ENCODE results near the gene FRYL.

The FRYL gene

GRCh38 chr4:48570646-48571220, 209.3 kb downstream of the FRYL start:
- in situ Hi-C loops (cut with MboI; ENCODE audit: low sequenced_read_pairs) = no loop called here

DNA sequence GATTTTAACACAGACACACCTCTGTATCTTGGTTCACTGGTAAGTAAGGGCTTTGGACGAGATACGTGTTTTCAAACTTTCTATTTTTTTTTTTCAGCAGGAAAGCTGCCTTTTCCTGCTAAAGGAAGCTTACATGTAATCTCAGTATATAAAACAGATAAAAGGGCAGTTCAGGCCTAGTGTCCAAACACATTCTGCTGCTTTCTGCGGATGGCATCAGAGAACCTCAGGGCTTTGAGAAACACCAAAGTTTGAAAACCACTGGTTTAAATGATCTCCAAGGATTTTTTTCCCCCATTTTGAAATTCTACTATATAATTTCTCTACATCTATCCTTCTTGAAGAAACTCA, 214.1 kb downstream of the FRYL start:
- in situ Hi-C loops (cut with MboI; ENCODE audit: low sequenced_read_pairs) = no loop called here

GRCh38 chr4:48565362-48566033, 214.6 kb downstream of the FRYL start:
- in situ Hi-C loops (cut with MboI; ENCODE audit: low sequenced_read_pairs) = no loop called here

- in situ Hi-C loops (cut with MboI; ENCODE audit: low sequenced_read_pairs) = no loop called here
Measured at GRCh38 chr4:48564151-48564550, 215.9 kb downstream of the FRYL start.

DNA sequence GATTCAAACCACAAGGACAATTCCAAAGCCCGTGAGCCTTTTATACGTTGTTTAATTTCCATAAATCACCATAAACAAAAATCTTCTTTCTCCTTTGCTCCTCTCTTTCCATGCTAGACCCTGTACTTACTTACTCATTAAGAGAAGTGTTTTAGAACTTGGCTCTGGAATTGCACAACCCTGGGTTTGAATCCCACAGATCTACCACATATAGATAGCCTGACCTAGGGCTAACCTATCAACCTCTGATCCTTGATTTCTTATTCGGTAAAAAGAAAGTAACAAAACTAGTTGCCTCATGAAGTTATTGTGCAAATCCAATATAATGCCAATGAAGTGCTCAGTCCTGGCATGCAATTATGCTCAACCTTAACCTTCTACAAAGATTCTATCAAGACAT, 221.3 kb downstream of the FRYL start:
- in situ Hi-C loops (cut with MboI; ENCODE audit: low sequenced_read_pairs) = no loop called here

DNA sequence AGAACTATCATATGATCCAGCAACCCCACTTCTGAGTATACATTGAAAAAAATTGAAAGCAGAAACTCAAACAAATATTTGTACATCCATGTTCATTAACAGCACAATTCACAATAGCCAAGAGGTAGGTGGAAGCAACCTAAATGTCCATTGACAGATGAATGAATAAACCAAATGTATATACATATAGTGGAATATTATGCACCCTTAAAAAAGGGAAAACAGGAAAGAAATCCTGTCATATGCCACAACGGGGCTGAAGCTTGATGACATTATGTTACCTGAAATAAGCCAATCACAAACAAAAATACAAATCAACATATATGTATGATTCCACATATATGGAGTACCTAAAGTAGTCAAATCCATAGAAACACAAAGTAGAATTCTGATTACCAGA, 222.1 kb downstream of the FRYL start:
- in situ Hi-C loops (cut with MboI; ENCODE audit: low sequenced_read_pairs) = no loop called here

DNA sequence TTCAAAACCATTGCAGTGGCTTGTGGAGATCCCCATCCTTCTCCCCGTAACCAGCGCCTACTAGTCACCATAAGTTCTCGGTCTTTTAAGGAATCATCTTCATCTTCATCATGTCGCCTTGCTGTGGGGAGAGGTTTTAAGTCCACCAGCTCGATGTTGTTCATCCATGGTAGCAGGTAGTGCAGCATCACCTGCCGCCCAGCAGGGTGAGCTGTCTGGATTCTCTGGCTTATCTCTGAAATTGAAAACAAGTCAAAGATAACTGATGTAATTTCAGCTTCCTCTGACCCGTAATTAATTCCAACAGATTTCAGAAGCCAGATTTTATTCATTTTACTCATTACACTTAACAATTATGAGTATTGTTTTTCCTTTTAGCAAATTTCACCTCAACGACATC, 222.6 kb downstream of the FRYL start:
- in situ Hi-C loops (cut with MboI; ENCODE audit: low sequenced_read_pairs) = no loop called here

GRCh38 chr4:48556268-48556667, 223.8 kb downstream of the FRYL start:
- in situ Hi-C loops (cut with MboI; ENCODE audit: low sequenced_read_pairs) = no loop called here

GRCh38 chr4:48554606-48555005, 225.5 kb downstream of the FRYL start:
- in situ Hi-C loops (cut with MboI; ENCODE audit: low sequenced_read_pairs) = no loop called here

GRCh38 chr4:48553720-48554119, 226.4 kb downstream of the FRYL start:
- in situ Hi-C loops (cut with MboI; ENCODE audit: low sequenced_read_pairs) = no loop called here

DNA sequence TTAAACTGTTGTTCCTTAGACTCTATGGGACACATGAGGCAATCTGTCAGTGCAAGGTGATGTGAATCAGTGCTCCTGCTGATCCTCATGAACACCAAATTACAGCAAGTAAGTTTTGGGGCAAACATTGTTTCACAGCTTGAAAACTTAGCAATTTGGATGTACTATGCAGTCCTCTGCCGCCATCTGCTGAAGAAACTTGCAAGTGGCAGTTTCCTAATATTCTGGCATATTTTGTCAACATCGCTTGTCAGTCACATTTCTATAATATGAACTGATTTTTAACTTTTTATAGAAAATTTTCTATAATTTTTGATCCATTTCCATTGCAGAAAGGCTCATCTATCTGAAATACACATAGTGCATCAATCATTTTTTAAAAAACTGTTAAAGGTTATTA, 233.7 kb downstream of the FRYL start:
- in situ Hi-C loops (cut with MboI; ENCODE audit: low sequenced_read_pairs) = loop anchor here (25.0 kb wide), 2 partner anchors 234 to 409 kb away; partner anchors contain the start of gene TXK

GRCh38 chr4:48543796-48544195, 236.3 kb downstream of the FRYL start:
- in situ Hi-C loops (cut with MboI; ENCODE audit: low sequenced_read_pairs) = loop anchor here (25.0 kb wide), 2 partner anchors 231 to 406 kb away; partner anchors contain the start of gene TXK

DNA sequence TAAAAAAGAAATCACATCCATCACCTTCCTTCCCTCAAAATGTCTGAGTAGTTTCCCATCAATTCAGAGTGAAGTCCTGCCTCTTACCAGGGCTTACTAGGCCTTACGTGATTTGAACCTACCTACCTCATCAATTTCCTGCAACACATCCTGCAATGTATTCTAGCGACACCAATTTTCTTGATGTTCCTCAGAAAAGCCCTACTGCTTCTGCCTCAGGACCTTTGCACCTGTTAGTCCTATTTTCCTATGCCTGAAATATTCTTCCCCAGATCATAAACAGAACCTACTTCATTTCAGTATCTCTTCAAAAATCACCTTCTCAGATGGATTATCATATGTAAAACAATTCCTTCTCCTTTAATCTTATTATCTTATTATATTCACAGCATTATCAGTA, 237.2 kb downstream of the FRYL start:
- in situ Hi-C loops (cut with MboI; ENCODE audit: low sequenced_read_pairs) = loop anchor here (25.0 kb wide), 2 partner anchors 231 to 406 kb away; partner anchors contain the start of gene TXK

GRCh38 chr4:48539597-48539996, 240.5 kb downstream of the FRYL start:
- in situ Hi-C loops (cut with MboI; ENCODE audit: low sequenced_read_pairs) = loop anchor here (25.0 kb wide), 2 partner anchors 227 to 402 kb away; partner anchors contain the start of gene TXK

DNA sequence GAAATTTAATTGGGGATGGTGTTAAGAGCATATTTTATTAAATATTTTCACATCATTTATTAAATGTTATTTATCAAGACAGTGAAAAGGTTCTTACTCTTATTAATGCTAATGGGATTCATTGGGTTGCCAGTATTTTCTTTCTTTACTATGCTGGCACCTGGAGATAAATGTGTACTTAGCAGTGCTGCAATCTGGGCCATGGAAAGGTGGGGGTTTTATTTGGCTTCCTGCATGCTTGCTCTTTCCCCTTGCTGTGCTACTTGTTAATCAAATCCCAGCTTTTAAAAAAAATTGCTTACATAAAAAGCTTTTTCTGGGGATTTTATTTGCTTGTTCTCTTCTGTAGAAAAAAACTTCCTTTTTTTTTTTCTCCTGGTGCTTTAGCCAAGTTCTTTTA, 241.7 kb downstream of the FRYL start:
- in situ Hi-C loops (cut with MboI; ENCODE audit: low sequenced_read_pairs) = loop anchor here (25.0 kb wide), 2 partner anchors 226 to 401 kb away; partner anchors contain the start of gene TXK

- in situ Hi-C loops (cut with MboI; ENCODE audit: low sequenced_read_pairs) = loop anchor here (25.0 kb wide), 2 partner anchors 214 to 389 kb away; partner anchors contain the start of gene TXK
Measured at GRCh38 chr4:48526406-48526805, 253.7 kb downstream of the FRYL start.

DNA sequence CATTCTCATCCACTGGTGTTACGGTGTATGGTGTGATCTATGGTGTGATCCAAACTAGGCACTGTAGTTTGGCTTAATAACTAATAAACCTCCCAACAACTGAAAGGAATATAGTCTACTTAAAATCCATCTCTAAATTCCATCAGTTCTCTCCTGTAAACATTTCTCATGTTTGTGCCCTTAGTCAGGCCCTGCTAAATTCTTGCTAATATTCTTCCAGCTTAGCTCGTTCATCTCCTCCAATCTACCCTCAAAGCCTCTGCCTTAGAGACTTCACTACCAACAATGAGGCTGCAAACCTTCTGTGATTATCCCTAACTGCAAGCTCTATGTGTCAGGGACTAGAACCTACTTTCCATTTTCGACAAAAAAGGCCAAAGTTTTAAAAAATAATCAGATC, 261.9 kb downstream of the FRYL start:
- in situ Hi-C loops (cut with MboI; ENCODE audit: low sequenced_read_pairs) = no loop called here

- in situ Hi-C loops (cut with MboI; ENCODE audit: low sequenced_read_pairs) = no loop called here
Measured at GRCh38 chr4:48509543-48509942, 270.5 kb downstream of the FRYL start.

DNA sequence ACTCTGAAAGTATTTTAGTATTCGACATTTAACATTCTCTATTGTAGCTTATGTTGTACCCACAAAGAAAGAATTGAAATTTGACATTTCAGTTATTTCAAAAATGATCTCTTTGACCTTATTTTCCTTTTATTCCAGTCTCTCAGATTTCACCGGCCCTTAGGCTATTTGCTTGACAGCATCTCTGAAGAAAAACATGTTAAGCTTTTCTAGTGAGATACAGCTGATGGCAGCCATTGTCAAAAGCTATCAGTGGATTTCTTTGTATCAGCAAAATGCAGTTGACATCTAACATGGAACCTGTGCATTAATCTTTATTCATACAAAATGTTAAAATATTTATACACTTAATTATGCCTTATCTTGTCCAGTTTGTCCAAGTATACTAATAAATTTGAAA, 273.4 kb downstream of the FRYL start:
- in situ Hi-C loops (cut with MboI; ENCODE audit: low sequenced_read_pairs) = no loop called here

GRCh38 chr4:48504352-48504751, 275.7 kb downstream of the FRYL start:
- in situ Hi-C loops (cut with MboI; ENCODE audit: low sequenced_read_pairs) = no loop called here

GRCh38 chr4:48504026-48504330, 276.1 kb downstream of the FRYL start:
- in situ Hi-C loops (cut with MboI; ENCODE audit: low sequenced_read_pairs) = no loop called here

DNA sequence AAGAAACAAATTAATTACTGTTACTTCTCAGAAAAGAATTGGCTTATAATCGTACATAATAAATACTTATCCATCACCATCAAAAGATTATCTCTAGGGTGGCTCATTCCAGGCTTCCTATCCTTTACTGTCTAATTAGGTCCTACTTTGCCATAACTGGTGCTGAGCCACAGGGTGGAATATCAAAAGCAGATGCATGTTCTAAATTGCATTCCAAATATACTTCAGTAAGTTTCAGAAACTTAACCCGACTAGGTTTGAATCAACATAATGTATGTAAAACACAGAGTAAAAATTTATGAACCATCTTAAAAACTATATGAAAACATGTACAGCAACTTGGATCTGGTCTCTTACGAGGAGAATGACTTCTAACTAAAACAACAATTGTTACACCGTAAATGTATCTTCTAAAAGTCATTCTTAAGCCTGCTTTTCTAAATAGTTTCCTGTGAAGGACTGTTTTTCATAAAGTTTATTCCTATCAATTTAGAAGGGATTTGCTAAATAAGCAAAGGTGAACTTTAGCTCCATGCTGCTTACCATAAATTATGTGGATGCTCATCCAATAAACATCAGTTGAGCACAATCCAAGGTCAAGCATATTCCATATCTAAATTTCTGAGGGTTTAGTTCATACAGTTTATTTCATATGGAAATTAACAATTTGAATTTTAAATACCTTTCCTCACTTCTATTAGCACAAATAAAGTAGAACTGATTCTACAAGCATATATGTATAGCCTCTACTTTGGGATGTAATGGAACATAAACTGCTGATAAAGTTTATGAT, 276.6 kb downstream of the FRYL start:
- in situ Hi-C loops (cut with MboI; ENCODE audit: low sequenced_read_pairs) = no loop called here

Data from HL-60/S4 (cell line).